T1000 (cell line): ENCODE measurements around the gene GLOD4.
"Not testable (repeated sequence)": the region's sequence is repeated elsewhere in the genome, so short reads cannot be mapped to it uniquely, and the experiment has no call there.

Experiments used
- DNase-seq: peaks from one replicate; lab custom pipeline; 2025; ENCODE audit warnings: mixed read lengths; lab: John Stamatoyannopoulos, UW

Gene GLOD4, protein sequence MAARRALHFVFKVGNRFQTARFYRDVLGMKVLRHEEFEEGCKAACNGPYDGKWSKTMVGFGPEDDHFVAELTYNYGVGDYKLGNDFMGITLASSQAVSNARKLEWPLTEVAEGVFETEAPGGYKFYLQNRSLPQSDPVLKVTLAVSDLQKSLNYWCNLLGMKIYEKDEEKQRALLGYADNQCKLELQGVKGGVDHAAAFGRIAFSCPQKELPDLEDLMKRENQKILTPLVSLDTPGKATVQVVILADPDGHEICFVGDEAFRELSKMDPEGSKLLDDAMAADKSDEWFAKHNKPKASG

GRCh38 chr17:781805-782731 is at the start of gene GLOD4, which contains the start of gene MRM3:
Gene GLOD4, minus strand, starts transcription at chr17:782280. Its CDS starts 25 bp downstream, at chr17:782255.
Gene MRM3, plus strand, starts transcription at chr17:782353. Its CDS starts 26 bp downstream, at chr17:782379.
- DNase-seq = peak; percentile 86

GRCh38 chr17:830950-831349 is 48.9 kb upstream of the GLOD4 start:
- DNase-seq = no peak

DNA sequence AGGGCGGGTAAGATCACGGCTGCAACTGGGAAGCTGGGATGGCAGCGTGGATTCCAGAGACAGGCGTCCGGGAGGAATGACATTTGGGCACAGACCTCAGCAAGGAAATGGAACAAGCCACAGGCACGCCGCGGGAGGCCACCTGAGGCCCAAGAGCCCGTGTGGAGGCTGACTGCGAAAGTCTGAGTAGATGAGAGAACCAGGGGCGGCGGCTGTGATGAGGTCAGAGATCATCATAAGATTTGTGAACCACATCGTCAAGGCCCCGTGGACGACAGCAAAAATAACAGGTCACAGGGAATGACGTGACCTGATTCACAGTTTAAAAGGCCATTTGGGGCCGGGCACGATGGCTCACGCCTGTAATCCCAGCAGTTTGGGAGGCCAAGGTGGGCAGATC is 48.3 kb upstream of the GLOD4 start:
- DNase-seq = no peak

- not testable (repeated sequence) for DNase-seq
These were observed 47.5 kb upstream of the GLOD4 start for GRCh38 chr17:829614-830013.

DNA sequence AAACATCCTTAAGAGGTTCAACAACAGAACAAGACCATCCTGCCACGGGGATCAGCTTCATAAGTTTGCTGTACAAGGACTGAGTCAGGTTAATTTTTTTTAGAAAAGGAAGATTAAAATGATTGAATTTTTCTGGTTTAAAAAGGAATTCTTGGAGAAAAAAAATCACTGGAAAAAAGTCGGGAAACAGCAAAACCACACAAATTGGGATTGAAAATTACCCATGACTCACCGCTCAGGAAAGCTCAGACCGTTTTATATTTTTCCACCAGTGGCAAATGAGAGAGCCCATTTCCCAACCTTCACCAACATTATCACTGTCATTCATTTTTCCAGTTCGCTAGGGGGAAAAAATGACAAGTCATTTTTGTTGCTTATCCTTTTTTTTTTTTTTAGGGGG is 46.7 kb upstream of the GLOD4 start:
- DNase-seq = no peak

DNA sequence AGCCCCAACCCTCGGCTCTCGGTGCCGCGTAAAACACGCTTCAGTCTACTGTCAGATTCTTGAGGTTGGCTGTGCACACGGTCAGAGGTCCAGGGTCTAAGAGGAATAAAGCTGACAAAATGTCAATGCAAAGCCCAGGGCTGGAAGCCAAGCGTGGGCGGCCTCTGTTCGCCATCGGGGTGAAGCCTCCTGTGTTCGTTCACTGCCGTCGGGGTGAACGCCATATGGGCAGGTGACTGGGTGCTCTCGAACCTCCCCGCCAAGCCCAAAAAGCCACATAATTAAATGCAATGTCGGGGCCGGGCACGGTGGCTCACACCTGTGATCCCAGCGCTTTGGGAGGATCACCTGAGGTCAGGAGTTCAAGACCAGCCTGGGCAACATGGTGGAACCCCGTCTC is 44.7 kb upstream of the GLOD4 start:
- no peak for DNase-seq

GRCh38 chr17:825216-825615 is 43.1 kb upstream of the GLOD4 start:
- no peak for DNase-seq

- no peak for DNase-seq
These were observed 42.3 kb upstream of the GLOD4 start for GRCh38 chr17:824378-824777.

GRCh38 chr17:823501-823902 is 41.4 kb upstream of the GLOD4 start:
- DNase-seq = no peak

DNA sequence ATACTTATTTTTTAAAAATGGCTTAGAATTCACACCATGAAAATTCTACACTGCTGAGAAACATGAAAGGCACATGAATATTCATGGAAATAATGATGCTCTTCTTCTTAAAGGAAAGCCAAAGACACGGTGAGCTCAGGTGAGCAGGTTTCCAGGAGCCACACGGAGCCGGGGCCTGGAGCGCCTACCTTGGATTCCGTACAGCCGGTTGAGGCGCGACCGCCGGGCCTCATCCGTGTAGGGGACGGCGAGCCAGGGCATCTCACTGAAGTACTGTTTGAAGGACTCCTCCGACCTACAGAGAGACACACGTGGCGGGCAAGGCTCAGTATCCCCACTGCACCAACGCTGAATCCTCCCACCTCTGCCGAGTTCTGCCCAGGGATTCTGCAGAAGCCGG is 37.2 kb upstream of the GLOD4 start:
- DNase-seq = no peak

DNA sequence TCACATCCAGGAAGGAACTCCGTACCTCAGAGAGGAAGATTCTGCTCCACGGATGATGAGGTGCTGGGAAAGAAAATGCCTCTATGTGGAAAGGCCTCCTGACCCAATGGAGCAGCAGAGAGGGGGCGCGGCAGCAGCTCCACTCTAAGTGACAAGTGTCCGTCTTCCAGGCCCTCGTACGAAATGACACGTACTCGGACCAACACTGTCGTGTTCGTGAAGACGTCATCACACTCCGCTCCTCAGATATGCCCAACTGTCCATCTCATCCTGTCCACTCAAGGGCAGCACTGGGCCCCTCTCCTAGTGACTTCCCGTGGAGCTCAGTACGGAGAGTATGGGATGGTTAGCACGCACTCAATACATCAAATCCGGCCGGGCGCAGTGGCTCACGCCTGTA is 32.3 kb upstream of the GLOD4 start:
- no peak for DNase-seq

DNA sequence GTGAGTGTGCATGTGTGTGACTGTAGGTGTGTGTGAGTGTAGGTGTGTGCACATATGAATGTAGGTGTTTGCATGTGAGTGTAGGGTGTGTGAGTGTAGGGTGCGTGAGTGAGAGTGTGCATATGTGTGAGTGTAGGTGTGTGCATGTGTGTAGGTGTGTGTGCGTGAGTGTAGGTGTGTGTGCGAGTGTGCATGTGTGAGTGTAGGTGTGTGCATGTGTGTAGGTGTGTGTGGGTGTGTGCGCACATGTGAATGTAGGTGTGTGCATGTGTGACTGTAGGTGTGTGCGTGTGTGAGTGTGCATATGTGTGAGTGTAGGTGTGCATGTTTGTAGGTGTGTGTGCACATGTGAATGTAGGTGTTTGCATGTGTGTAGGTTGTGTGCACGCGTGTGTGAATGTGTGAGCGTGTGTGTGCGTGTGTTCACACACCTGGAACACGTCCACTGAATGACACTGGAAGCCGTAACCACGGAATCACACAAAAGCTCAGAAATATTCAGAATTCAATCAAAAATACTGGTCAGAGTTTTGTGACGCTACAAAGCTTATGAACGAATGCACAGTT is 30.6 kb upstream of the GLOD4 start:
- no peak for DNase-seq

DNA sequence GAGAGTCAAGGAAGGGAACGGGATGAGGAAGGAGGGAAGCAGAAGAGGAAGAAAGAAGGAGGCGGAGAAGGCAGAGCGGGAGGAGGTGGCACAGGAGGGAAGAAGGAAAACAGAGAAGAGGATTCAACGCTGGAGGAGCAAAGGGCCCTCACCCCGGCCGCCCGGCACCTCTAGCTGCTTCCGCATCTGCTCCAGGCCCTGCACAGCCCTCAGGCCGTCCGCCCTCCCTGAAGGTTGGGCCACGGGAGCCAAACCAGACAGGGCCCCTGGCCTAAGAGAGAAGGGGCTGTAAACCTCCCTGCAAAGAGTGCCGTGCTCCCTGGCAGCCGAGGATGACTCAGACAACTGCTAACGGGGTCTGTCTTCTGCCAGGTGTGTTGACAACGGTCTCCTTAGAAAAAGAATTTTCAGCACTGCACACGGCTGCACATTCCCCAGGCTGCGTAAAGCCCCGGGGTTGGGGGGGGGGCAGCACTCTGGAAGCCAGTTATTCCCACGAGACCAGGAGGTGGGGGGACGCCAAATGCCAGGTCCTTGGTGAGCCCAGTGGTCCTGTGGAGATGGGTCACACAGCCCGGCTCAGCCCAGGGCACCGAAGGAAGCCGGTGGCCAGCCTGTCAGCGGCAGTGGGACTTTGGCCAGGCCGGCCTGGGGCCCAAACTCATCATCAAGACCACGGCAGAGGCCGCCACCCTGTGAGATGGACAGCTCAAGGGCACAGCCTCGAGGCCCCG is 29.1 kb upstream of the GLOD4 start:
- no peak for DNase-seq

DNA sequence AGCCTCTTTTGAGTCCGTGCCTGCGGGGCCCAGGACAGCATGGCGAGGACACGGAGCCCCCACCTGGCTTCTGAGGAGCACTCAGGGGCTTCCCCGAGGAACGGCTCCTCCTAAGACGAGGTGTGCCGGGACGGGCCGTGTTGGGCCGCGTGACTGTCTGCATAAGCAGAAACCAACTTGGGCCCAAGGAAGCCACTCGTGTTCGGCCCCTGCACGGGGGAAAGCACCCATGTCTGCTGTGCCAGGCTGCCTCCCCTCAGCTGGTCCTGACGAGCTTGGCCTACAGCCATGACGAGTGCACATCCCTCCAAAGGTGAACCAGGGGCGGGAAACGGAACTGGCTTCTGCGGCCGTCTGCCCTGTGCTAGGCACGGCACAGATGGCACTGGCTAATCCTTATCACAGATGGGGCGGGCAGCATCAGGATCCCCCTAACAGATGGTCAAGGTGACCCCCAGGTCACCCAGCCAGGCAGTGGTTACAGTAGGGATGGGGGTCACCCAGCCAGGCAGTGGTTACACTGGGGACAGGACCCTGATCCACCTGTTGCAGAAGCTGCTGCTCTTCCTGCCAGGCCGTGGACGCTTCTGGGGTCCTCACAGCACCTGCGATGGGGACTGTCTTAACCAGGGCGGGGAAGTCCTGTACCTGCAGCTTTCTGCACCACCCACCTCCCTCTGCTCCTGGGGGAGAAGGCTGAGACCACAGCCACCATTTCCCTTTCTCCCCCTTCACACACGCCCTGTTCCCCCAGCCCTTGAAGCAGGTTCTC is 25.6 kb upstream of the GLOD4 start:
- no peak for DNase-seq

- DNase-seq = no peak
These were observed 24.9 kb upstream of the GLOD4 start for GRCh38 chr17:806781-807522.

DNA sequence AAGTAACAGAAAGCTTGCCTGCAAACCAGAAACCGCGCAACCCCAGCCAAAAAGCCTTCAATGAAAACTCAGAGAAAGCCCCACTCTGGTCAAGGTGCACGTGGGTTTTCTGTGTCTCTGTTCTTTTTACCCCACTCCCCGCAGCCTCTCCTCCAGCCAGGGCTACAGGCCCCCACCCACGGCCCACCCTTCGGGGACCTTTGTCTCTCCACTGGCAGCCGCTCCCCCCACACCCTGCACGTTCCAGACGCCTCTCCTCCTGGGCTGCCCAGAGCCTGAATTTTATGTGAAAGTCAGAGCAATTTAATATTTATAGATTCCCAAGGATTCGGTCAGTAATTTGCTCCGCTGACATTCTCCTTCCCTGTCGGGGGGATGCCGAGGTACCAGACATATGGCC is 24.3 kb upstream of the GLOD4 start:
- DNase-seq = no peak

GRCh38 chr17:805886-806285 is 23.8 kb upstream of the GLOD4 start:
- not testable (repeated sequence) for DNase-seq

GRCh38 chr17:804541-805435 is 22.7 kb upstream of the GLOD4 start:
- no peak for DNase-seq
